ENCODE results near the gene MAGI2. TPM values are rescaled to one million over a fixed set of nuclear protein-coding genes. Genes with fewer than 3 reads are reported as not detected.

The MAGI2 gene
- total RNA-seq, 4 donors from 2014 or later, result 0.23 to 5.5 (median 0.45) TPM

DNA sequence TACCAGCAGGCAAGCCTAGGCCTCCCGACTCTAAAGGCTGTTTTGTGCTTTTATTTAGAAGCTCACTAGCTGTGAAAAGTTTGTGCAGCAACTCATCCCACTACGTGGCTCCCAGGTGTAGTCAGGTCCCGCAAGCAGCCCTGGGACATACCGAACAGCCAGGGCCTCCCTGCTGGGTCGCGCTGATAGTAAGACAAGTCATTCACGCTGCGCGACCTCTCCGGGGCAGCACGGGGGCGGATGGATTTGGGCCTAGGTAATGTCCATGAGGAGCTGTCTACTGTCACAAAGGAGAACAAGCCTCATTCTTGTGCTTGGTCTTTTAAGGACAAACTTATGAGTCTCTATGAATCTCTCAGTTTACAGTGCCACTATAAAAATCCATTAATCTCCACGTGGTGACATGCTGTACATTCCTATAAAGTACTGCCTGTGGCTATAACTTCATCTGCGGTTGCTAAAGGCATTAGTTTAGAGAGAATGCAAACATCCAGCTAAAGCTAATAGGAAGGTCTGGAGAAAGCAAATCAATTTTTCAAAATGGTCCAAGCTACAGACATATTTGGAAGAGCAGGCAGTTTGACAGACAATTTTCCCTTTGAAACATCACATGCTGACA lies 1108.1 kb downstream of the MAGI2 start:
- no peaks in the 10 kb centered on the region for H3K9me3 ChIP-seq
- H3K4me1 ChIP-seq, result no peaks in the 10 kb centered on the region
- TF ChIP-seq POLR2A (IDR thresholded peaks at IDR 0.05), result no peak
- TF ChIP-seq, protein P1, sequence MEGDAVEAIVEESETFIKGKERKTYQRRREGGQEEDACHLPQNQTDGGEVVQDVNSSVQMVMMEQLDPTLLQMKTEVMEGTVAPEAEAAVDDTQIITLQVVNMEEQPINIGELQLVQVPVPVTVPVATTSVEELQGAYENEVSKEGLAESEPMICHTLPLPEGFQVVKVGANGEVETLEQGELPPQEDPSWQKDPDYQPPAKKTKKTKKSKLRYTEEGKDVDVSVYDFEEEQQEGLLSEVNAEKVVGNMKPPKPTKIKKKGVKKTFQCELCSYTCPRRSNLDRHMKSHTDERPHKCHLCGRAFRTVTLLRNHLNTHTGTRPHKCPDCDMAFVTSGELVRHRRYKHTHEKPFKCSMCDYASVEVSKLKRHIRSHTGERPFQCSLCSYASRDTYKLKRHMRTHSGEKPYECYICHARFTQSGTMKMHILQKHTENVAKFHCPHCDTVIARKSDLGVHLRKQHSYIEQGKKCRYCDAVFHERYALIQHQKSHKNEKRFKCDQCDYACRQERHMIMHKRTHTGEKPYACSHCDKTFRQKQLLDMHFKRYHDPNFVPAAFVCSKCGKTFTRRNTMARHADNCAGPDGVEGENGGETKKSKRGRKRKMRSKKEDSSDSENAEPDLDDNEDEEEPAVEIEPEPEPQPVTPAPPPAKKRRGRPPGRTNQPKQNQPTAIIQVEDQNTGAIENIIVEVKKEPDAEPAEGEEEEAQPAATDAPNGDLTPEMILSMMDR (IDR thresholded peaks at IDR 0.05), result no peak
- H3K27ac ChIP-seq, result no peak overlapping the region
- no peak for DNase-seq
- WGBS, 2 donors, result 69 to 73% methylated on average over 8 to 9 of the region's 14 CpGs
- H3K27me3 ChIP-seq, result no peaks in the 10 kb centered on the region
- no peak overlapping the region for H3K4me3 ChIP-seq
- H3K36me3 ChIP-seq, result no peaks in the 10 kb centered on the region
- intact Hi-C loops (cut with DNase I), result no loop called here

DNA sequence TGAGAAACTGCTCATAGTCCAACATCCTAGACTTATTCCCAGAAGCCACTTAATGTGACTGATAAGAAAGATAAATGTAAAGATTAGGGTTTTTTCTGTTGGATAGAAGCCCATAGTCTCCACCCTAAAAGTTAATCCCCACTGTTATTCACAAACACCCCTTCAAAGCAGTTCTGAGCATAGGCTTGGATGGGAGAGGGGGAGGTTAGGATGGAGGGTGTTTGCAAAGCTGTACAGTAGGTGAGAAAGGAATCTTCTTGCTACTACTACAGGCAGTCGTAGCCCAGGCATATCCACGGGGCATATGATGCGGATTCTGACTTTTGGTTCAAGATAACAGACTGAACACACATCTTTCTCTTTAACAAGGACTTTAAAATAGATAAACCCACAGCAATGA lies 1119.0 kb downstream of the MAGI2 start:
- no peak for DNase-seq
- no peaks in the 10 kb centered on the region for H3K36me3 ChIP-seq
- no peak for TF ChIP-seq POLR2A (IDR thresholded peaks at IDR 0.05)
- TF ChIP-seq, protein P1 (IDR thresholded peaks at IDR 0.05), result no peak
- peaks cover 0 to 10% (median 0%) of the 10 kb centered on the region in 3 donors for H3K4me1 ChIP-seq
- no peak overlapping the region for H3K27ac ChIP-seq
- no peaks in the 10 kb centered on the region for H3K27me3 ChIP-seq
- H3K4me3 ChIP-seq, result no peak overlapping the region
- WGBS, 2 donors, result 49 to 54% methylated on average over 3 of the region's 3 CpGs
- intact Hi-C loops (cut with DNase I), result no loop called here
- no peaks in the 10 kb centered on the region for H3K9me3 ChIP-seq

DNA sequence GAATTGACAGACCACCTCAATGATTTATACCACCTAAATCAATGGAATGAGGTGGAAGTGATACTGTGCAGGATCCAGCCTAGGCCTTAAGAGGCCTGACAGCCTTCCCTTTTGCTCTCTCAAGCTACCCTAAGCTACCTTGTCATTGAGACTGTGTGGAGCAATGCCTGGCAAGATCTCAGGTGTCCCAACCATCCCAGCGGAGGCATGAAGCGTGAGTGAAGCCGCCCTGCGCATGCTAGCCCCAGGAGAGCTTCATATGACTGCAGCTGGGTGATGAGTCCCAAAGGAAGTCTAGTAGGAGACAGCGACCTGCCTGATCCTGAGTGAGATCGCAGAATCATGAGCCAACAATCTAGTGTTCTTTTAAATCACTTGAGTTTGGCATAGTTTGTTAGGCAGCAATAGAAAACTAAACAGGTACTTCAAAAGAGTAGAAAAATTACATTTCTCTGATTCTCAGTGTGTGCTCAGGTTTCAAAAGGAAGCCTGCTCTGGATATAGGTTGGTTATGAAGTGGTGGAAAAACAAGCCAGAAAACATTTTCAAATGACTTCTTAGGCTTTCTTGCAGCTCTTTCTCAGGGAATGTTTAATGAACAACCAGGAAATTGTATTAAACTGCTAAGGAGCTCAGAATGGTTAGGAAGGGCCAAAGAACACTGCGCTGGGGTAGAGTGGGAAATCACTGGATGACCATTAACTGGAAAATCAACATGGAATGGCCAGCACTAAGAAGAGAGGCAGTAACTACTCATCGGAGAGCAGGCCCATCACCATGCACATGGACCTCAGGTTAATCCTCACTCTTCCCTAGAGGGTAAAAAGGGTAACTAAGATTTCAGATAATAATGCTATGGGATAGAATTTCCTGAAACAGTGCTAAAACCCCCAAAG lies 1119.7 kb downstream of the MAGI2 start:
- H3K27ac ChIP-seq, result no peak overlapping the region
- no peak for DNase-seq
- H3K27me3 ChIP-seq, result no peaks in the 10 kb centered on the region
- H3K4me3 ChIP-seq, result no peak overlapping the region
- intact Hi-C loops (cut with DNase I), result no loop called here
- TF ChIP-seq, protein P1 (IDR thresholded peaks at IDR 0.05), result no peak
- no peak for TF ChIP-seq POLR2A (IDR thresholded peaks at IDR 0.05)
- H3K36me3 ChIP-seq, result no peaks in the 10 kb centered on the region
- peaks cover 0 to 10% (median 0%) of the 10 kb centered on the region in 3 donors for H3K4me1 ChIP-seq
- no peaks in the 10 kb centered on the region for H3K9me3 ChIP-seq
- WGBS, 2 donors, result 88 to 95% methylated on average over 4 to 7 of the region's 8 CpGs

DNA sequence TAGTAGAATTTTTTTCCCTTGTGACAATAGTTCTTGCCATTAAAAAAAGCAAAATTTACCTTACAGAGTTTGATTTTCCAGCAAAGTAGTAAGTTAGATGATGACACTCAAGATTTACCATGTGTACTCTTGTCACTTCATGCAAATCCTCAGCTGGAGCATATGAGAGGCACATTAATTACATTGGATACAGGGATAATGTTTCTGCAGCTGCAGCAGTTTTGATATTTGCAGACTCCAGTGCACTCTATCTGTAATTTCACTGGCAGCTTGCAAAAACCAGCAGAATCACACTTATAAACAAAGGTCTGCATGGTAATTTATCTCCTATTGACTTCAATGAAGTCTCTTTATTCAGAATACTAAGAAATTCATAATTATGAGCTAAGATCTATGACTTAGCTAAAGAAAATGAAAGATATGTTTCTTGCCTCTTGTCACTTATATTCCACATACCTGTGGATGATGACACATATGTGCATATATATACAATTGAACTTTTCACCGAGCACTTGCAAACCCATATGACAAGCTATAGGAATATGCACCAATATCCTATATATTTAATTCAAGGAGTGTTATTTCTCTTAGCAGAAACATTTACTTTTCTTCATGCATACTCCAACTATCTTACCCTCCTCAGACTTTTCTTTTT lies 1124.3 kb downstream of the MAGI2 start:
- Histone ChIP-seq H3K36me3 (no peaks in the 10 kb centered on the region), H3K4me3 (no peak overlapping the region), H3K9me3 (no peaks in the 10 kb centered on the region), H3K27ac (no peak overlapping the region), H3K4me1 (peaks cover 0 to 9% (median 0%) of the 10 kb centered on the region in 3 donors), H3K27me3 (no peaks in the 10 kb centered on the region)
- TF ChIP-seq, protein P1 (IDR thresholded peaks at IDR 0.05), result no peak
- no peak for TF ChIP-seq POLR2A (IDR thresholded peaks at IDR 0.05)
- WGBS, 2 donors, result 45 to 54% methylated on average over 1 of the region's 1 CpG
- intact Hi-C loops (cut with DNase I), result no loop called here
- DNase-seq, result no peak

DNA sequence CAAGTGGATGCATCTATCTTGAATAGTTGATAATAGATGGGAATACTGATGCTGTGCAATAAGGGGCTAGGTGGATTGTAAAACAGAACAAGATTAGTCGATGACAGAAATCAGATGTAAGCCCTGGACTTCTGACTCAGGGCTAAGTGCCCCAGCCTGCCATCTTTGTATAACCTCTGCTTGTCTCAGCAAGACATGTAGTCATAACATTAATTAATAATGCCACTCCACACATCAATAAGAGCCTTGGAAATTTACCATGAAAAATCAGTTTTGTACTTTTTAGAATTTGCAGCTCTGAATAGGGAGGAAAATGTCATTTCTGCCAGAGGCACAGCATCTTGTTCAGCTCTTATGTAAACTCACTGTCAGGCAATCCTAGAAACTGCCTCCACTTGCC lies 1125.7 kb downstream of the MAGI2 start:
- Histone ChIP-seq H3K4me1 (peaks cover 0 to 9% (median 0%) of the 10 kb centered on the region in 3 donors), H3K9me3 (no peaks in the 10 kb centered on the region), H3K27me3 (no peaks in the 10 kb centered on the region), H3K4me3 (no peak overlapping the region), H3K27ac (no peak overlapping the region), H3K36me3 (no peaks in the 10 kb centered on the region)
- WGBS, 2 donors, result 27 to 37% methylated on average over 1 of the region's 1 CpG
- intact Hi-C loops (cut with DNase I), result no loop called here
- TF ChIP-seq, protein P1 (IDR thresholded peaks at IDR 0.05), result no peak
- TF ChIP-seq POLR2A (IDR thresholded peaks at IDR 0.05), result no peak
- DNase-seq, result no peak

Data from esophagus squamous epithelium (tissue), 5 donors.